GM18498 (cell line): ENCODE data around the gene KCNF1.

ENCODE experiments used
- ATAC-seq: cut with Tn5 transposase; IDR thresholded peaks from one replicate; pipeline ENCODE4 v1.9.1; 2021; ENCODE audit warnings: mild to moderate bottlenecking, moderate library complexity; ENCODE audit not compliant: unreplicated experiment

The KCNF1 gene

GRCh38 chr2:10901160-10901939, 10.4 kb upstream of the KCNF1 start:
- no peak for ATAC-seq

GRCh38 chr2:10903861-10904210, 7.9 kb upstream of the KCNF1 start:
- ATAC-seq: no peak

GRCh38 chr2:10904455-10904854, 7.3 kb upstream of the KCNF1 start:
- no peak for ATAC-seq

GRCh38 chr2:10905006-10905861, 6.5 kb upstream of the KCNF1 start:
- ATAC-seq: no peak

- no peak for ATAC-seq
These were observed 5.9 kb upstream of the KCNF1 start for GRCh38 chr2:10905862-10906143.

- no peak for ATAC-seq
These were observed 4.7 kb upstream of the KCNF1 start for GRCh38 chr2:10906926-10907625.

- no peak for ATAC-seq
These were observed 3.5 kb upstream of the KCNF1 start for GRCh38 chr2:10908195-10908594.

GRCh38 chr2:10909050-10909995, 2.4 kb upstream of the KCNF1 start:
- no peak for ATAC-seq

GRCh38 chr2:10909996-10910341, 1.8 kb upstream of the KCNF1 start:
- no peak for ATAC-seq

GRCh38 chr2:10910625-10911024, 1.1 kb upstream of the KCNF1 start:
- ATAC-seq: no peak

GRCh38 chr2:10912076-10912731, 470 bp downstream of the KCNF1 start:
- ATAC-seq: no peak

- ATAC-seq: no peak
These were observed 1.2 kb downstream of the KCNF1 start for GRCh38 chr2:10912796-10913455.

GRCh38 chr2:10913501-10914271, 2.0 kb downstream of the KCNF1 start:
- no peak for ATAC-seq

GRCh38 chr2:10914272-10914693, 2.5 kb downstream of the KCNF1 start:
- ATAC-seq: no peak

- ATAC-seq: no peak
These were observed 3.5 kb downstream of the KCNF1 start for GRCh38 chr2:10915236-10915635.

- no peak for ATAC-seq
These were observed 4.1 kb downstream of the KCNF1 start for GRCh38 chr2:10915731-10916276.

- ATAC-seq: no peak
These were observed 5.2 kb downstream of the KCNF1 start for GRCh38 chr2:10916953-10917352.

GRCh38 chr2:10917927-10918326, 6.2 kb downstream of the KCNF1 start:
- no peak for ATAC-seq
